ENCODE measurements around the gene FGD2. TPM values are rescaled to one million over a fixed set of nuclear protein-coding genes. Genes with fewer than 3 reads are reported as not detected.

Gene FGD2
- total and polyA plus RNA-seq, 9 of the 15 experiments (the other 6 are each of a cell fraction or from before 2014, with no cell fraction given): 0.09 TPM; not detected in 8

DNA sequence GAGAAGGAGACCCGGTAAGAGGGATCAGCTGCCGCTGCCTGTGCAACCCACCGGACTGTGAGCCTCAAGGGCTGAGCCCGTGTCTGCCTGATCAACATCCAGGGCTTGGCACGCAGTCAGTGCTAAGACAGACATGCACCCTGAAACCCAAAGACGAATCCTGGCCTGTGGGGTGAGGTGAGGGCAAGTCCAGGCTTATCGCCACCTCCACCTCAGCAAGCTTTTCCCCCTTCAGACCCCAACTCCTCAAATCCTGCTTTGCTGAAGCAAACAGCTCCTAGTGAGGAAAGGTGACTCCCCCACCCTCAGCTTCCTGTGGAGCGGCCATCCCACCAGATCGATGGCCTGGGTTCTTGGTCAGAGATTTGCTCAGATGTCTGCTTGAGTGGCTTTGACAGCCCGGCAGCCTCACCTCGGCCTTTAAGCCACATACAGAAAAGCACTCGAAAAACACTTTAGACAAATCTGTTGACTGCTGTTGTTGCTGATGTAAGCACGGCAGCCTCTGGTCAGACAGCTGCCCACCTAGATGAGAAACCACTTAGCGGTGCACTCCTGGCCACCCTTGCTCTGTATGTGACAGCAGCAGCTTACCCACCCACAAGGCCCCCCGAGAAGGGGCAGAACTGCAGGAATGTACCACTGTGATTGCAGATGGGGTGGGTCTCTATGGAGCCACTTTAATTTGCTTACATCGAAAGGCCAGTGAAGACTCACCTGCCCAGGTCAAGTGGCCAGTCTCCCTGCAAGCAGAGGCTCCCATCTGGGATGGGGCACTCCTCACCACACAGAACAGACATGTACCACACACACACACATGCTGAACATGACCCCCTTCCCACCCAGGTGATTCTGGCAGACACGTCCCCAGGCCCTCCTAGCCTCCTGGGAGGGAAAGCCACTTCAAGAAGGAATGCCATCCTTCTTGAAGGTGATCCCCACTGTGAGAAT, 34.3 kb upstream of the FGD2 start:
- H3K9me3 ChIP-seq (replicated peaks; ENCODE audit: control insufficient read depth, insufficient read depth, low read depth, low read length): no peaks in the 10 kb centered on the region
- no peak overlapping the region for H2AFZ ChIP-seq (ENCODE audit: low read depth, low read length)
- no peaks in the 10 kb centered on the region for H3K9me1 ChIP-seq (ENCODE audit: control insufficient read depth, insufficient read depth, low read length)
- ChIA-PET CTCF (ENCODE audit: low intra/inter-chr PET ratio) (no interaction called here), POLR2A (interaction anchor here (0.6 kb wide), 2 partner anchors 144 to 1903 kb away, joined by 3 read pairs; no protein-coding TSS in a partner anchor)
- no peak overlapping the region for H3K4me3 ChIP-seq
- H4K20me1 ChIP-seq (replicated peaks; ENCODE audit: control insufficient read depth, insufficient read depth, low read length): no peaks in the 10 kb centered on the region; the same call in 1 of the 2 replicates
- BruUV-seq (replicated peaks): no TSS peak
- in situ Hi-C loops (cut with MboI) (no loop called here), intact Hi-C loops (cut with micrococcal nuclease) (no loop called here)
- H3K27me3 ChIP-seq (ENCODE audit: control insufficient read depth in 2 of 2, insufficient read depth in 2 of 2, low read length in 2 of 2): no peaks in the 10 kb centered on the region
- no peak overlapping the region for H3K27ac ChIP-seq (ENCODE audit: extremely low read depth, low read depth, low read length)
- FAIRE-seq: no peak
- H3K4me2 ChIP-seq (ENCODE audit: insufficient read depth, low read length): no peak overlapping the region
- no peak for DNase-seq (ENCODE audit: extremely low read depth in 1 of 4, low spot score in 3 of 4)
- WGBS (ENCODE audit: insufficient coverage, low coverage, missing lambda C conversion rate): 78% methylated on average over 17 of the region's 17 CpGs
- ATAC-seq: no peak
- H3K79me2 ChIP-seq (ENCODE audit: control insufficient read depth, insufficient read depth, low read length): no peaks in the 10 kb centered on the region
- H3K36me3 ChIP-seq (ENCODE audit: control insufficient read depth, insufficient read depth, low read length): peaks cover 91% of the 10 kb centered on the region
- H3K9ac ChIP-seq (ENCODE audit: insufficient read depth in 1 of 2, low read depth in 2 of 2, low read length in 2 of 2): peak overlapping the region in 1 of 2 experiments; percentile 10; a peak in 1 of 4 replicates
- no peak for TF ChIP-seq ZNF766 (CRISPR knock-in tag; conservative IDR thresholded peaks at IDR 0.05)
- TF ChIP-seq ZNF583 (CRISPR knock-in tag; IDR thresholded peaks at IDR 0.05): no peak
- no peak for TF ChIP-seq TEAD2 (tag; IDR thresholded peaks at IDR 0.05)
- TF ChIP-seq, protein P1, sequence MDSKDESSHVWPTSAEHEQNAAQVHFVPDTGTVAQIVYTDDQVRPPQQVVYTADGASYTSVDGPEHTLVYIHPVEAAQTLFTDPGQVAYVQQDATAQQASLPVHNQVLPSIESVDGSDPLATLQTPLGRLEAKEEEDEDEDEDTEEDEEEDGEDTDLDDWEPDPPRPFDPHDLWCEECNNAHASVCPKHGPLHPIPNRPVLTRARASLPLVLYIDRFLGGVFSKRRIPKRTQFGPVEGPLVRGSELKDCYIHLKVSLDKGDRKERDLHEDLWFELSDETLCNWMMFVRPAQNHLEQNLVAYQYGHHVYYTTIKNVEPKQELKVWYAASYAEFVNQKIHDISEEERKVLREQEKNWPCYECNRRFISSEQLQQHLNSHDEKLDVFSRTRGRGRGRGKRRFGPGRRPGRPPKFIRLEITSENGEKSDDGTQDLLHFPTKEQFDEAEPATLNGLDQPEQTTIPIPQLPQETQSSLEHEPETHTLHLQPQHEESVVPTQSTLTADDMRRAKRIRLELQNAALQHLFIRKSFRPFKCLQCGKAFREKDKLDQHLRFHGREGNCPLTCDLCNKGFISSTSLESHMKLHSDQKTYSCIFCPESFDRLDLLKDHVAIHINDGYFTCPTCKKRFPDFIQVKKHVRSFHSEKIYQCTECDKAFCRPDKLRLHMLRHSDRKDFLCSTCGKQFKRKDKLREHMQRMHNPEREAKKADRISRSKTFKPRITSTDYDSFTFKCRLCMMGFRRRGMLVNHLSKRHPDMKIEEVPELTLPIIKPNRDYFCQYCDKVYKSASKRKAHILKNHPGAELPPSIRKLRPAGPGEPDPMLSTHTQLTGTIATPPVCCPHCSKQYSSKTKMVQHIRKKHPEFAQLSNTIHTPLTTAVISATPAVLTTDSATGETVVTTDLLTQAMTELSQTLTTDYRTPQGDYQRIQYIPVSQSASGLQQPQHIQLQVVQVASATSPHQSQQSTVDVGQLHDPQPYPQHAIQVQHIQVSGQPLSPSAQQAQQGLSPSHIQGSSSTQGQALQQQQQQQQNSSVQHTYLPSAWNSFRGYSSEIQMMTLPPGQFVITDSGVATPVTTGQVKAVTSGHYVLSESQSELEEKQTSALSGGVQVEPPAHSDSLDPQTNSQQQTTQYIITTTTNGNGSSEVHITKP (IDR thresholded peaks at IDR 0.05; ENCODE audit: partially characterized antibody): peak; percentile 79
- no peak for TF ChIP-seq CBX2 (IDR thresholded peaks at IDR 0.05; ENCODE audit: insufficient read depth, low read length, poor library complexity, severe bottlenecking)
- H3K4me1 ChIP-seq (replicated peaks in 1 of 2; ENCODE audit: control insufficient read depth in 2 of 2, insufficient read depth in 2 of 2, low read length in 2 of 2): peaks cover 2 to 3% of the 10 kb centered on the region in 2 experiments; a peak in 4 of 5 replicates
